ENCODE data around the gene ERG28.
"Not testable (repeated sequence)": the region's sequence is repeated elsewhere in the genome, so short reads cannot be mapped to it uniquely, and the experiment has no call there.

Gene ERG28

GRCh38 chr14:75615200-75615599 lies 45.5 kb downstream of the ERG28 start:
- peak; percentile 25 for DNase-seq

- DNase-seq, result no peak
Measured at GRCh38 chr14:75614179-75614578, 46.5 kb downstream of the ERG28 start.

GRCh38 chr14:75612157-75612556 lies 48.5 kb downstream of the ERG28 start:
- DNase-seq, result no peak

GRCh38 chr14:75610834-75611233 lies 49.8 kb downstream of the ERG28 start:
- no peak for DNase-seq

GRCh38 chr14:75609606-75610475 lies 50.8 kb downstream of the ERG28 start:
- no peak for DNase-seq

GRCh38 chr14:75609116-75609515 lies 51.6 kb downstream of the ERG28 start:
- no peak for DNase-seq

- no peak for DNase-seq
Measured at GRCh38 chr14:75607842-75608640, 52.6 kb downstream of the ERG28 start.

GRCh38 chr14:75607044-75607443 lies 53.6 kb downstream of the ERG28 start:
- no peak for DNase-seq

- DNase-seq, result no peak
Measured at GRCh38 chr14:75605916-75606315, 54.8 kb downstream of the ERG28 start.

GRCh38 chr14:75604979-75605851 lies 55.5 kb downstream of the ERG28 start:
- no peak for DNase-seq

- DNase-seq, result no peak
Measured at GRCh38 chr14:75602503-75602902, 58.2 kb downstream of the ERG28 start.

- not testable (repeated sequence) for DNase-seq
Measured at GRCh38 chr14:75601061-75601460, 59.6 kb downstream of the ERG28 start.

- not testable (repeated sequence) for DNase-seq
Measured at GRCh38 chr14:75600100-75600499, 60.6 kb downstream of the ERG28 start.

Data from CD4-positive, alpha-beta T cell treated with Interleukin-17A for 1 hour (primary cell).